ENCODE measurements around the gene CCDC89.
A peak's percentile ranks its signal among the peaks of the same experiment; 100 is the strongest.

Gene CCDC89

GRCh38 chr11:85652786-85653447 lies 33.1 kb downstream of the CCDC89 start:
- DNase-seq (ENCODE audit: low spot score): no peak

- DNase-seq (ENCODE audit: low spot score): no peak
Measured at GRCh38 chr11:85651118-85651517, 34.9 kb downstream of the CCDC89 start.

DNA sequence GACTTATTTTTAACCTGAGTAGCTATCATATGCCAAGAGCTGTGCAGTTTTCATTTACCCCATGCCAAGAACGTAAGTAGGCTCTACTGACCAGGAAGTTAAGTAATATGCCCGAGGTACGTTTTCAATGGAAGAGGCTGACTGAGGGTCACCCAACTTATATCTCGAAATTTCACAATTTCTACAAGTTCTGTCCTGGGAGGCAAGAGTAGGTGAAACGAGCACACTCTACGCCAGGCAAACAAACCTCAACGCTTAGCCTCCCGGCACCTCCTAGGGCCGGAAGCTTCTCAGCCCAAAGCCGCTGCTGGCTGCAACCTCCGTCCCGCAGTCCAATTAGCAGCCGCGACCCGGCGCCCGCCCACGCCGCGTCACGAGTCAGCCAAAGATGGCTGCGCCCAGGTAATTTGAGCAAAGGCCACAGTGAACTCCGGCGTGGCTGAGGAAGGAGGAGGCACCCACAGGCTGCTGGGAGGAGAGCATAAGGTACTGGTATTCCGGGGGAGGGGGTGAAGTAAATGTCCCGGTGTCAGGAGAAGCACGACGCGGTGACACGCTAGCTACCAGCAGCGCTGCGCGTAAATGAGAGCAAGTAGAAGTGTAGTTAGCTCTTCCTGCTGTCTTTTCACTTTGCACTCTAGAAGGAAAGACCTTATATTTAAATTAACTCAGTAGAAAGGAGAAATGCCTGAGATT lies 38.2 kb downstream of the CCDC89 start, which contains the start of gene TMEM126A:
Gene TMEM126A (plus strand): TSS at position 364 of the 696 bp plus-strand sequence. CDS start 2,289 bp downstream, outside the sequence.
- DNase-seq (ENCODE audit: low spot score): peak; percentile 93

DNA sequence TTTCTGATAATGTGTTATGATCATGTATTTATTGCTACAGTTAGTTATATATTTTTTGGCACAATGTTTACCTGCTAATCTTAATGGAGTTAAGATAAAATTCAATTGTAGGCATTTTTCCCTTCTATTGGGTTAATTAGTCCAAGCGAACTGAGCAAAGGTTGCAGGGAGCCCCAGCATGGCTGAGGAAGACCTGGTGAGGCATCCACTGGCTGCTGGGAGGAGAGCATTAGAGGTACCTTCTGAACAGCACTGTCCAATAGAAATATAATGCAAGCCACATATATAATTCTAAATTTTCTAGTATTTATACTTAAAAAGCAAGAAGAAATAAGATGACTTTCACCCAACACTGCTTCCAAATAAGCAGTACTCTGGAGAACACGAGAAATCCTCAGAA lies 38.9 kb downstream of the CCDC89 start:
- DNase-seq (ENCODE audit: low spot score): no peak

DNA sequence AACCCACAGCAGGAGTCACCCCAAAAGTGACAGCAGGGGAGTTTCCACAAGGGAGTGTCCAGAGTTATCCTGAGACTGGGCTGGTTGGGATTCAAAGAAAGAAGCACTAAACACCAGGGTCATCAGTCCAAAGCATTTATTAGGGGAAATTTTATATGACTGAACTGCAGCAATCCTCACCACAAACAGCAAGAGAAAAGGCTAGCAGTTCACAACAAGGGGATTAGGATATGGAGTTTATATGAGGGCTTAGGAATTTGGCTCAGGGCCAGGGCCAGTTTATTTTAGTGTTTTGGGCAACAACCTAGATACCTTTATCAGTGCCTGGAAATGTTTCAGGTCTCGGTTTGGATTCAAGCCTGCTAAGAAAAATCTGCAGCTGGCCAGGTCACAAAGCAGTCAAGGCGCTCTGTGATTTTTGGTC lies 42.8 kb downstream of the CCDC89 start:
- no peak for DNase-seq (ENCODE audit: low spot score)

DNA sequence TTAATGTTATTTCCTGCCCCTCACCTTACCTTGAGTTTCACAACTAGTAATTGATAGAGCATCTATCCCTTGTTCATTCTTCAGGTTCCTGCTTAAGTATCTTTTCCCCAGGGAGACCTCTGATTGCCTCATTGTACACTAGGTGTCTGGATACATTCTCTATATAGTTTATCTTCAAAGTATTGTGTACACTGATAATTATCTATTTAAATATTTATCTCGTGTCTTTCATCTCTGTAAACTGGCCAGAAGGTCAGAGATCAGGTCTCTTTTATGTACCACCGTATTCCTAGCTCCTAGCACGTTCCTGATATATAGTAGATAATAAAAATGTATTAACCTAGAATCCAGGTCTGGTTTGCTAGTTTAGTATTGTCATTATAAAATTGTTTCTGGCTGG lies 51.2 kb downstream of the CCDC89 start:
- no peak for DNase-seq (ENCODE audit: low spot score)
